HG02759 (cell line): Measurements from ENCODE around the gene MAN1A2.
"Not testable (repeated sequence)": the region's sequence is repeated elsewhere in the genome, so short reads cannot be mapped to it uniquely, and the experiment has no call there.

Source experiments
- ATAC-seq: cut with Tn5 transposase; IDR thresholded peaks from one replicate; pipeline ENCODE4 v1.9.1; 2021; ENCODE audit warnings: mild to moderate bottlenecking, moderate library complexity; ENCODE audit not compliant: unreplicated experiment

The MAN1A2 gene

GRCh38 chr1:117396636-117397035 is 29.4 kb downstream of the MAN1A2 start:
- no peak for ATAC-seq

GRCh38 chr1:117398957-117399356 is 31.7 kb downstream of the MAN1A2 start:
- ATAC-seq: no peak

- no peak for ATAC-seq
These were observed 34.5 kb downstream of the MAN1A2 start for GRCh38 chr1:117401761-117402160.

GRCh38 chr1:117403597-117403996 is 36.3 kb downstream of the MAN1A2 start:
- no peak for ATAC-seq

- ATAC-seq: no peak
These were observed 37.8 kb downstream of the MAN1A2 start for GRCh38 chr1:117405042-117405441.

GRCh38 chr1:117412472-117412871 is 45.2 kb downstream of the MAN1A2 start:
- ATAC-seq: no peak

GRCh38 chr1:117413412-117413811 is 46.2 kb downstream of the MAN1A2 start:
- ATAC-seq: no peak

GRCh38 chr1:117414943-117415342 is 47.7 kb downstream of the MAN1A2 start:
- ATAC-seq: no peak

- ATAC-seq: no peak
These were observed 48.8 kb downstream of the MAN1A2 start for GRCh38 chr1:117416004-117416403.

GRCh38 chr1:117416546-117417125 is 49.4 kb downstream of the MAN1A2 start:
- no peak for ATAC-seq

GRCh38 chr1:117425050-117425734 is 57.9 kb downstream of the MAN1A2 start:
- ATAC-seq: no peak

GRCh38 chr1:117427297-117427696 is 60.0 kb downstream of the MAN1A2 start:
- no peak for ATAC-seq

- ATAC-seq: no peak
These were observed 66.7 kb downstream of the MAN1A2 start for GRCh38 chr1:117433943-117434342.

GRCh38 chr1:117436513-117436912 is 69.3 kb downstream of the MAN1A2 start:
- no peak for ATAC-seq

GRCh38 chr1:117447661-117448060 is 80.4 kb downstream of the MAN1A2 start:
- ATAC-seq: no peak

- ATAC-seq: no peak
These were observed 85.0 kb downstream of the MAN1A2 start for GRCh38 chr1:117452216-117452615.

- ATAC-seq: no peak
These were observed 86.7 kb downstream of the MAN1A2 start for GRCh38 chr1:117453958-117454357.

GRCh38 chr1:117458410-117458809 is 91.2 kb downstream of the MAN1A2 start:
- ATAC-seq: not testable (repeated sequence)

- no peak for ATAC-seq
These were observed 99.5 kb downstream of the MAN1A2 start for GRCh38 chr1:117466761-117467160.

GRCh38 chr1:117467336-117467735 is 100.1 kb downstream of the MAN1A2 start:
- no peak for ATAC-seq

GRCh38 chr1:117473063-117473462 is 105.8 kb downstream of the MAN1A2 start:
- no peak for ATAC-seq

GRCh38 chr1:117475495-117475894 is 108.2 kb downstream of the MAN1A2 start:
- ATAC-seq: not testable (repeated sequence)

GRCh38 chr1:117479086-117479485 is 111.8 kb downstream of the MAN1A2 start:
- no peak for ATAC-seq
